H9 (cell line): Measurements from ENCODE around the gene SRGAP2C. TPM values are rescaled to one million over a fixed set of nuclear protein-coding genes. Genes with fewer than 3 reads are reported as not detected.
"Not testable (repeated sequence)": the region's sequence is repeated elsewhere in the genome, so short reads cannot be mapped to it uniquely, and the experiment has no call there.

Source experiments
- DNase-seq: peaks from one replicate; pipeline ENCODE4 v3.0.0-alpha.2; 2017
- H2AFZ ChIP-seq: one replicate; pipeline ENCODE4 v1.6.1; 2013; ENCODE audit warnings: mild to moderate bottlenecking, low read length, control low read depth, moderate library complexity
- H2AK5ac ChIP-seq: 2 replicates; pipeline ENCODE4 v1.6.1; 2013; ENCODE audit warnings: low read length, control low read depth, mixed read lengths; ENCODE audit not compliant: insufficient read length
- H2BK120ac ChIP-seq: one replicate; pipeline ENCODE4 v1.6.1; 2013; ENCODE audit warnings: low read depth, mild to moderate bottlenecking, low read length, control low read depth, inconsistent platforms; ENCODE audit not compliant: poor library complexity, severe bottlenecking
- H2BK12ac ChIP-seq: 2 replicates; pipeline ENCODE4 v1.6.1; 2013; ENCODE audit warnings: low read length, control low read depth, mixed read lengths, low read depth; ENCODE audit not compliant: insufficient read length
- H2BK15ac ChIP-seq: 2 replicates; pipeline ENCODE4 v1.6.1; 2013; ENCODE audit warnings: low read depth, low read length, control low read depth
- H2BK20ac ChIP-seq: one replicate; pipeline ENCODE4 v1.6.1; 2013; ENCODE audit warnings: low read depth, mild to moderate bottlenecking, low read length, control low read depth, inconsistent platforms; ENCODE audit not compliant: poor library complexity, severe bottlenecking
- H2BK5ac ChIP-seq: 2 replicates; pipeline ENCODE4 v1.6.1; 2013; ENCODE audit warnings: low read length, control low read depth, mixed read lengths; ENCODE audit not compliant: insufficient read length
- H3K14ac ChIP-seq: 2 replicates; pipeline ENCODE4 v1.6.1; 2013; ENCODE audit warnings: low read length, control low read depth; ENCODE audit not compliant: insufficient read depth
- H3K18ac ChIP-seq: 2 replicates; pipeline ENCODE4 v1.6.1; 2013; ENCODE audit warnings: low read depth, mild to moderate bottlenecking, mixed read lengths, low read length, control low read depth; ENCODE audit not compliant: insufficient read length
- H3K23ac ChIP-seq: 2 replicates; pipeline ENCODE4 v1.6.1; 2013; ENCODE audit warnings: low read length, control low read depth, mixed read lengths, low read depth; ENCODE audit not compliant: insufficient read length
- H3K23me2 ChIP-seq: 2 replicates; pipeline ENCODE4 v1.6.1; 2013; ENCODE audit warnings: low read depth, mild to moderate bottlenecking, mixed read lengths, low read length, control low read depth; ENCODE audit not compliant: insufficient read length, poor library complexity, severe bottlenecking
- H3K27ac ChIP-seq: 2 replicates; pipeline ENCODE4 v1.5.1; 2013; ENCODE audit warnings: low read length, control low read depth, mixed read lengths, low read depth; ENCODE audit not compliant: insufficient read length
- H3K27me3 ChIP-seq: 2 replicates; pipeline ENCODE4 v1.6.1; 2013; ENCODE audit warnings: low read length, control low read depth, inconsistent platforms; ENCODE audit not compliant: insufficient read depth
- H3K4ac ChIP-seq: 2 replicates; pipeline ENCODE4 v1.6.1; 2013; ENCODE audit warnings: low read depth, mild to moderate bottlenecking, control low read depth, inconsistent platforms, low read length, moderate library complexity
- H3K4me1 ChIP-seq: 2 replicates; pipeline ENCODE4 v1.6.1; 2013; ENCODE audit warnings: low read length, control low read depth, inconsistent platforms; ENCODE audit not compliant: insufficient read depth
- H3K4me2 ChIP-seq: 2 replicates; pipeline ENCODE4 v1.6.1; 2013; ENCODE audit warnings: low read length, control low read depth, mixed read lengths; ENCODE audit not compliant: insufficient read length, insufficient read depth
- H3K56ac ChIP-seq: 2 replicates; pipeline ENCODE4 v1.6.1; 2013; ENCODE audit warnings: low read depth, mild to moderate bottlenecking, mixed read lengths, low read length, control low read depth; ENCODE audit not compliant: insufficient read length
- H3K79me1 ChIP-seq: 2 replicates; pipeline ENCODE4 v1.6.1; 2013; ENCODE audit warnings: low read depth, mild to moderate bottlenecking, moderate library complexity, low read length, control low read depth, inconsistent platforms; ENCODE audit not compliant: insufficient read depth, poor library complexity, severe bottlenecking
- H3K79me2 ChIP-seq: 2 replicates; pipeline ENCODE4 v1.6.1; 2013; ENCODE audit warnings: low read length, control low read depth, inconsistent platforms; ENCODE audit not compliant: insufficient read depth
- H3K9ac ChIP-seq: 2 replicates; pipeline ENCODE4 v1.6.1; 2013; ENCODE audit warnings: low read length, control low read depth, mixed read lengths; ENCODE audit not compliant: insufficient read length; ENCODE audit errors: extremely low read depth
- H3K9me3 ChIP-seq: one replicate; pipeline ENCODE4 v1.6.1; 2013; ENCODE audit warnings: low read depth, low read length, inconsistent platforms; ENCODE audit not compliant: control insufficient read depth
- H3T11ph ChIP-seq: one replicate; pipeline ENCODE4 v1.6.1; 2013; ENCODE audit warnings: mild to moderate bottlenecking, low read length, control low read depth, inconsistent platforms
- H4K20me1 ChIP-seq: one replicate; pipeline ENCODE4 v1.6.1; 2013; ENCODE audit not compliant: control insufficient read depth, insufficient read length, insufficient read depth
- H4K5ac ChIP-seq: 2 replicates; pipeline ENCODE4 v1.6.1; 2013; ENCODE audit warnings: low read depth, mild to moderate bottlenecking, mixed read lengths, low read length, control low read depth; ENCODE audit not compliant: insufficient read length
- H4K8ac ChIP-seq: replicated peaks from 2 replicates; pipeline ENCODE4 v1.6.1; 2013; ENCODE audit warnings: low read length, control low read depth, mixed read lengths, low read depth; ENCODE audit not compliant: insufficient read length
- H4K91ac ChIP-seq: 2 replicates; pipeline ENCODE4 v1.6.1; 2013; ENCODE audit warnings: low read depth, mild to moderate bottlenecking, moderate library complexity, mixed read lengths, low read length, control low read depth; ENCODE audit not compliant: insufficient read length
- H3K27ac Mint-ChIP-seq, 3 experiments: 2 replicates in 2 of 3; 3 replicates in 1 of 3; pipeline ENCODE4 v1.8.0; 2020 to 2021; ENCODE audit warnings: mixed read lengths in 3 of 3, mild to moderate bottlenecking in 1 of 3, moderate library complexity in 1 of 3
- H3K27me3 Mint-ChIP-seq: 2 replicates; pipeline ENCODE4 v1.8.0; 2021; ENCODE audit warnings: low read depth, mild to moderate bottlenecking, moderate library complexity, mixed read lengths
- H3K36me3 Mint-ChIP-seq, 3 experiments: 2 replicates in 2 of 3; 3 replicates in 1 of 3; pipeline ENCODE4 v1.8.0; 2020 to 2021; ENCODE audit warnings: low read depth in 3 of 3, mixed read lengths in 3 of 3; ENCODE audit not compliant: insufficient read depth in 1 of 3
- H3K4me1 Mint-ChIP-seq, 2 experiments: 2 replicates each; pipeline ENCODE4 v1.8.0; 2020; ENCODE audit warnings: mixed read lengths in 2 of 2
- H3K4me3 Mint-ChIP-seq, 2 experiments: 2 replicates in 1 of 2; 3 replicates in 1 of 2; pipeline ENCODE4 v1.8.0; 2020 to 2021; ENCODE audit warnings: mild to moderate bottlenecking in 2 of 2, mixed read lengths in 2 of 2, moderate library complexity in 1 of 2
- H3K9me3 Mint-ChIP-seq, 2 experiments: 2 replicates in 1 of 2; 3 replicates in 1 of 2; pipeline ENCODE4 v1.8.0; 2020; ENCODE audit warnings: mild to moderate bottlenecking in 2 of 2, mixed read lengths in 2 of 2, moderate library complexity in 1 of 2
- WGBS: extraction: QIAGEN DNeasy Blood & Tissue Kit; methylation state at CpG from one replicate; pipeline ENCODE4 v1.1.7; 2013; ENCODE audit warnings: missing lambda C conversion rate, low lambda C conversion rate, mixed read lengths; ENCODE audit not compliant: insufficient read length; ENCODE audit errors: extremely low coverage; 5-methylcytosine and 5-hydroxymethylcytosine counted together
- total RNA-seq: library from RNA; stranded (reverse); gene quantifications from 2 replicates; pipeline ENCODE4 v1.2.1, GENCODE V29; 2021

The SRGAP2C gene
- total RNA-seq, 1 experiment from 2014 or later = 16.5 TPM

DNA sequence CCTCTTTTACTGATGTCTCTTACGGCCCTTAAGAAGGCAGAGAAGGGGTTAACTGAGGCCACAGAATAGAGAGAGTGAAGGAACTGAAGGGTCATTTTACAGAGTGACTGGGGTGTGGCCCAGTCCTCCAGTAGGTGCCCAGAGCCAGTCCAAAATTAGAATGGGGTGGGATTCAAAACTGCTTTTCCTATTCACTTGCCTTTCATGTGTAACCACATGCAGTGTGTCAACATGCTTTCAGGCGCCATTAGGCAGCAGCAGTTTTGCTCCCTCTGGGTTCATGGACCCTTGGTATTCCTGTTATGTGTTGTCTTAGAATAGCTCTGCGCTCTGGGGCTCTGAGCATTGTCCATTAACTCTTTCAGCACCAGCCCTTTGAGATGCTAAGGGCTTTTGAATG, 123.0 kb downstream of the SRGAP2C start:
- not testable (repeated sequence) for H2BK20ac ChIP-seq, H3K27ac Mint-ChIP-seq, H3K23me2 ChIP-seq, H3K36me3 Mint-ChIP-seq, H4K20me1 ChIP-seq, H4K5ac ChIP-seq, H3K18ac ChIP-seq, H3K9ac ChIP-seq, H3T11ph ChIP-seq, H2BK5ac ChIP-seq, H3K4me1 ChIP-seq, DNase-seq, H2AFZ ChIP-seq, H3K4me3 Mint-ChIP-seq, H4K8ac ChIP-seq, H2BK120ac ChIP-seq, H3K27me3 ChIP-seq, H3K23ac ChIP-seq, H2AK5ac ChIP-seq, H3K4ac ChIP-seq, H3K27ac ChIP-seq, H3K9me3 Mint-ChIP-seq, H3K79me1 ChIP-seq, H2BK15ac ChIP-seq, H3K79me2 ChIP-seq, H3K9me3 ChIP-seq, H2BK12ac ChIP-seq, H3K14ac ChIP-seq, H3K27me3 Mint-ChIP-seq, H3K4me2 ChIP-seq, H4K91ac ChIP-seq, H3K56ac ChIP-seq, H3K4me1 Mint-ChIP-seq
- WGBS = no CpG with 5 or more reads among the region's 3 CpGs

DNA sequence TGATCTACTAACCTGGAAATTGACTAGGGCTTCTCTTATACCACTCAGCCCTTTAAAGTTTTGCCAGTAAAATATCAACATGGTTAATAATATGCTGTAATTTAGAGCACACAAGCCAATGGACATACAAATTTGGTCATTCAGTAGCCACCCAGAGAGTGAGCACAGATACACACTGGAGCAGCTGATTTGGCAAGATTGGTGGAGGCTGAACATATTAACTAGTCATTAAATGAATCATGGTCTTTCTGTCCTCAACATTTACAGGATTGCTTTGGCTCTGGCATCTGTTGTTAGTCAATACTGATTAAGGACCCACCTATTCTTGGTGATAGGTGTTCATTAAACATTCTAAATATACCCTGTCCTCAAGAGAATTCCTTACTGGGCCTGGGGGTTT, 130.7 kb downstream of the SRGAP2C start:
- not testable (repeated sequence) for H3K4me1 Mint-ChIP-seq, H4K5ac ChIP-seq, H4K20me1 ChIP-seq, H3K23ac ChIP-seq, H2BK20ac ChIP-seq, H3K36me3 Mint-ChIP-seq, H3K79me1 ChIP-seq, H3K4ac ChIP-seq, H3K14ac ChIP-seq, H4K8ac ChIP-seq, H3K18ac ChIP-seq, H3K9me3 Mint-ChIP-seq, H2BK5ac ChIP-seq, H3K27me3 Mint-ChIP-seq, H3K4me3 Mint-ChIP-seq, H2AFZ ChIP-seq, H2BK15ac ChIP-seq, H3K4me2 ChIP-seq, H3K27ac ChIP-seq, H3K27me3 ChIP-seq, H2BK120ac ChIP-seq, H3K23me2 ChIP-seq, H2AK5ac ChIP-seq, H3T11ph ChIP-seq, DNase-seq, H3K9ac ChIP-seq, H3K56ac ChIP-seq, H4K91ac ChIP-seq, H3K27ac Mint-ChIP-seq, H2BK12ac ChIP-seq, H3K9me3 ChIP-seq, H3K4me1 ChIP-seq, H3K79me2 ChIP-seq

DNA sequence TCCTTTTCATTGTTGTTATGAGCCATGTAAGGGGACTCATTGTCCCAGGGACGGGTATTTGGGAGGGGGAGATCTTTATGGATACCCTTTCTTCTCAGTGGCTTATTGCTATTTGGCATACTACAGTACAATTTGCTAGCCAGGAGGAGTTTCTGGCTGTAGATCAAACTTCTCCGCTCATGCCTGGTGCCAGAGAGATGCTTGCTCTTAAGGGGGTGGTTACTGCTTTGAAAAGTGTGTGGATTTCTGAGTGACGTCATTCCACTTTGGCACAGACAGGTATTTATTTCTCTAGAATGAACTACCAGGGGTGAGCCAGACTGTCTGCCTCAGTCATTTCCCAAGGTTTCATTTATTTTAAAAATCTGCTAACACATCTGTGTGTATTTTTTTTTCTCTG, 131.3 kb downstream of the SRGAP2C start:
- H4K20me1 ChIP-seq, H3K9me3 Mint-ChIP-seq, H2BK20ac ChIP-seq, H3K4me1 Mint-ChIP-seq, H3K36me3 Mint-ChIP-seq, H2BK5ac ChIP-seq, H3K79me1 ChIP-seq, H3K4me1 ChIP-seq, H3T11ph ChIP-seq, H2BK15ac ChIP-seq, H3K9me3 ChIP-seq, H3K4me2 ChIP-seq, H3K27me3 Mint-ChIP-seq, H3K4ac ChIP-seq, H3K18ac ChIP-seq, H3K27ac ChIP-seq, H4K5ac ChIP-seq, H2BK120ac ChIP-seq, H3K4me3 Mint-ChIP-seq, H2BK12ac ChIP-seq, H3K79me2 ChIP-seq, H3K14ac ChIP-seq, H2AFZ ChIP-seq, H3K56ac ChIP-seq, H3K9ac ChIP-seq, H4K91ac ChIP-seq, H3K23ac ChIP-seq, H3K27me3 ChIP-seq, DNase-seq, H3K23me2 ChIP-seq, H2AK5ac ChIP-seq, H4K8ac ChIP-seq, H3K27ac Mint-ChIP-seq: not testable (repeated sequence)
- WGBS = no CpG with 5 or more reads among the region's 3 CpGs
